HepG2 (cell line): ENCODE results near the gene AFDN. TPM values are rescaled to one million over a fixed set of nuclear protein-coding genes. Genes with fewer than 3 reads are reported as not detected.
A peak's percentile ranks its signal among the peaks of the same experiment; 100 is the strongest.

Source experiments
- ATAC-seq: fragments of 200-7000 bp; cut with Tn5 transposase; 3 replicates; pipeline ENCODE4 v1.9.1; 2020; ENCODE audit warnings: mild to moderate bottlenecking, moderate library complexity
- BruUV-seq: library from RNA; stranded (reverse); fragments of 400-500 nt; replicated peaks from 2 replicates; lab custom pipeline; 2021; lab: Mats Ljungman, UMichigan
- CTCF ChIA-PET: fragments of 300-600 bp; formaldehyde crosslinking; extraction: SDS; loops from one replicate; lab custom pipeline; 2021; ENCODE audit warnings: low total read pairs, inconsistent platforms, low intra/inter-chr PET ratio; lab: Yijun Ruan, JAX
- POLR2A ChIA-PET: fragments of 350-600 bp; sonication (Branson Sonifier 250); formaldehyde crosslinking; loops from one replicate; lab custom pipeline; 2020; ENCODE audit warnings: antibody characterized with exemption, inconsistent platforms; lab: Yijun Ruan, JAX
- DNase-seq: peaks from one replicate; pipeline ENCODE4 v3.0.0-alpha.2; 2015; ENCODE audit warnings: low spot score
- FAIRE-seq: peaks from 3 replicates; lab custom pipeline; 2011; peaks lifted over from hg19 to GRCh38; lab: Jason Lieb, UNC
- H2AFZ ChIP-seq: one replicate; pipeline ENCODE4 v1.6.1; 2011; ENCODE audit warnings: low read length, inconsistent platforms
- H3K27ac ChIP-seq: fragments of 300-600 bp; 3 replicates; pipeline ENCODE4 v1.8.0; 2011; ENCODE audit warnings: mixed run types, mild to moderate bottlenecking, mixed read lengths, low read length, inconsistent platforms; ENCODE audit not compliant: insufficient read depth; ENCODE audit errors: extremely low read length
- H3K27me3 ChIP-seq, 2 experiments: fragments of 200-600 bp in 1 of 2; 2 replicates in 1 of 2; 3 replicates in 1 of 2; pipeline versions ENCODE4 v1.6.0 to v1.8.0; 2011; ENCODE audit warnings: low read length in 2 of 2, mild to moderate bottlenecking in 2 of 2, moderate library complexity in 2 of 2, inconsistent platforms in 1 of 2; ENCODE audit not compliant: insufficient read depth in 2 of 2, control insufficient read depth in 1 of 2
- H3K36me3 ChIP-seq, 2 experiments: fragments of 200-600 bp in 1 of 2; replicated peaks in 1 of 2; 2 replicates in 1 of 2; 3 replicates in 1 of 2; pipeline versions ENCODE4 v1.5.1 to v1.8.0; 2011; ENCODE audit warnings: low read length in 2 of 2, inconsistent platforms in 1 of 2; ENCODE audit not compliant: insufficient read depth in 2 of 2, control insufficient read depth in 1 of 2
- H3K4me1 ChIP-seq: 2 replicates; pipeline ENCODE4 v1.5.1; 2012; ENCODE audit warnings: low read length, inconsistent platforms; ENCODE audit not compliant: insufficient read depth
- H3K4me2 ChIP-seq: 2 replicates; pipeline ENCODE4 v1.6.0; 2011; ENCODE audit warnings: low read depth, low read length, inconsistent platforms
- H3K4me3 ChIP-seq, 3 experiments: fragments of 200-600 bp in 1 of 3; sonication (generic), shearing (Covaris generic) in 1 of 3; replicated peaks in 1 of 3; 2 replicates each; pipeline ENCODE4 v1.5.1; 2011 to 2016; ENCODE audit warnings: low read length in 3 of 3, inconsistent platforms in 2 of 3, low read depth in 2 of 3, mild to moderate bottlenecking in 2 of 3, control low read depth in 1 of 3, mixed read lengths in 1 of 3; ENCODE audit not compliant: insufficient read depth in 1 of 3
- H3K79me2 ChIP-seq: one replicate; pipeline ENCODE4 v1.6.1; 2011; ENCODE audit warnings: low read length, inconsistent platforms; ENCODE audit not compliant: insufficient read depth
- H3K9ac ChIP-seq: 2 replicates; pipeline ENCODE4 v1.6.0; 2011; ENCODE audit warnings: mild to moderate bottlenecking, low read depth, low read length, inconsistent platforms; ENCODE audit not compliant: insufficient read depth
- H3K9me3 ChIP-seq: 2 replicates; pipeline ENCODE4 v1.5.1; 2012; ENCODE audit warnings: mild to moderate bottlenecking, low read length
- H4K20me1 ChIP-seq: 2 replicates; pipeline ENCODE4 v1.6.0; 2011; ENCODE audit warnings: inconsistent platforms, mild to moderate bottlenecking, low read length, moderate library complexity; ENCODE audit not compliant: insufficient read depth
- ARID2 ChIP-seq: sonication (generic); formaldehyde crosslinking; IDR thresholded peaks from 2 replicates; pipeline ENCODE4 v1.8.1; 2022; ENCODE audit warnings: mild to moderate bottlenecking, missing genetic modification reagents, borderline replicate concordance
- ARID4A ChIP-seq: sonication (generic); formaldehyde crosslinking; IDR thresholded peaks from 2 replicates; pipeline ENCODE4 v1.5.0; 2020; ENCODE audit warnings: mild to moderate bottlenecking, missing genetic modification reagents, borderline replicate concordance
- CREB1 ChIP-seq, 2 experiments: fragments of 450-650 bp in 1 of 2; IDR thresholded peaks; 2 replicates each; pipeline ENCODE4 v1.6.1; 2016 to 2017; ENCODE audit warnings: control low read depth in 1 of 2, mild to moderate bottlenecking in 1 of 2, missing compliant biosample characterization in 1 of 2, missing genetic modification characterization in 1 of 2
- HOMEZ ChIP-seq: IDR thresholded peaks from 2 replicates; pipeline ENCODE4 v1.6.1; 2016; ENCODE audit warnings: low read depth
- IKZF4 ChIP-seq: sonication (generic); formaldehyde crosslinking; IDR thresholded peaks from 2 replicates; pipeline ENCODE4 v1.5.1; 2020; ENCODE audit warnings: borderline replicate concordance, mild to moderate bottlenecking, low read depth, missing genetic modification reagents; ENCODE audit errors: not compliant biosample characterization
- ZNF230 ChIP-seq: sonication (generic); formaldehyde crosslinking; IDR thresholded peaks from 2 replicates; pipeline ENCODE4 v1.4.0; 2020; ENCODE audit warnings: mild to moderate bottlenecking, missing genetic modification reagents
- ZNF280B ChIP-seq: sonication (generic); formaldehyde crosslinking; IDR thresholded peaks from 2 replicates; pipeline ENCODE4 v1.5.0; 2020; ENCODE audit warnings: missing genetic modification reagents, mild to moderate bottlenecking, borderline replicate concordance
- ZNF335 ChIP-seq: sonication (generic); formaldehyde crosslinking; IDR thresholded peaks from 2 replicates; pipeline ENCODE4 v1.4.0; 2020; ENCODE audit warnings: missing genetic modification reagents
- ZNF343 ChIP-seq: sonication (generic); formaldehyde crosslinking; IDR thresholded peaks from 2 replicates; pipeline ENCODE4 v1.4.0; 2020; ENCODE audit warnings: mild to moderate bottlenecking, missing genetic modification reagents
- ZNF350 ChIP-seq: sonication (generic); formaldehyde crosslinking; IDR thresholded peaks from 2 replicates; pipeline ENCODE4 v1.4.0; 2020; ENCODE audit warnings: mild to moderate bottlenecking, low read depth, missing genetic modification reagents, borderline replicate concordance
- ZNF530 ChIP-seq: sonication (generic); formaldehyde crosslinking; IDR thresholded peaks from 2 replicates; pipeline ENCODE4 v1.5.0; 2020; ENCODE audit warnings: low read depth, mild to moderate bottlenecking, missing genetic modification reagents
- ZNF704 ChIP-seq: sonication (generic); formaldehyde crosslinking; IDR thresholded peaks from 2 replicates; pipeline ENCODE4 v1.8.1; 2023; ENCODE audit warnings: mild to moderate bottlenecking, inconsistent platforms, moderate library complexity, missing genetic modification reagents, borderline replicate concordance
- WGBS: methylation state at CpG from one replicate; pipeline ENCODE4 v1.1.6; 2017; ENCODE audit warnings: low lambda C conversion rate; 5-methylcytosine and 5-hydroxymethylcytosine counted together
- in situ Hi-C: cut with HindIII; loops from 2 replicates; pipeline ENCODE4 v1.10.0; 2017; ENCODE audit warnings: low pct_unique_long_range_greater_than_20kb; ENCODE audit not compliant: extremely low pct_ligation_motif_present
- intact Hi-C: fragments of 100-400 bp; cut with micrococcal nuclease; formaldehyde crosslinking; loops from one replicate; pipeline ENCODE4 v1.10.0; 2022; ENCODE audit not compliant: unreplicated experiment
- polyA plus RNA-seq, 8 experiments: library from polyadenylated mRNA; depleted of rRNA in 3 of 8; stranded (reverse) in 7 of 8; unstranded in 1 of 8; fragments of >200 nt; fragmentation: Illumina TruSeq in 4 of 8; extraction: Trizol in 4 of 8; gene quantifications; 2 replicates each; pipeline versions ENCODE4 v1.2.1 to v1.2.3, GENCODE V29; 2011 to 2016; ENCODE audit warnings: low read depth in 4 of 8, missing spikeins in 1 of 8, mixed read lengths in 1 of 8; ENCODE audit not compliant: insufficient read depth in 1 of 8
- total RNA-seq, 5 experiments: library from RNA; depleted of rRNA; stranded (reverse); fragments of >200 nt; fragmentation: Illumina TruSeq; extraction: Trizol; gene quantifications; 2 replicates each; pipeline ENCODE4 v1.2.3, GENCODE V29; 2016; ENCODE audit warnings: low read depth in 1 of 5

The AFDN gene
- total and polyA plus RNA-seq, 2 of the 13 experiments (the other 11 are each of a cell fraction or from before 2014, with no cell fraction given) = 136 to 151 TPM

- in situ Hi-C loops (no loop called here), intact Hi-C loops (loop anchor here (2.0 to 5.0 kb wide), 5 partner anchors 63 to 323 kb away; no protein-coding TSS in a partner anchor)
- H3K27me3 ChIP-seq = no peaks in the 10 kb centered on the region; a peak in 1 of 5 replicates
- peaks cover 0 to 10% of the 10 kb centered on the region in 2 experiments; a peak in 2 of 5 replicates for H3K36me3 ChIP-seq
- ATAC-seq (peak; percentile 84), DNase-seq (peak; percentile 52), FAIRE-seq (no peak)
- ChIA-PET POLR2A (interaction anchor here (0.9 to 1.0 kb wide), 2 partner anchors 64 to 142 kb away, joined by 3 read pairs; no protein-coding TSS in a partner anchor), CTCF (interaction anchor here (1.1 kb wide), 1 partner anchor 73 kb away, joined by 3 read pairs; no protein-coding TSS in a partner anchor)
- H3K9me3 ChIP-seq = no peaks in the 10 kb centered on the region
- peaks cover 28% of the 10 kb centered on the region for H4K20me1 ChIP-seq
- H2AFZ ChIP-seq = no peak overlapping the region
- 25% methylated on average over 42 of the region's 70 CpGs for WGBS
- peaks cover 35% of the 10 kb centered on the region for H3K79me2 ChIP-seq
- H3K27ac ChIP-seq = peak overlapping the region; percentile 63
- H3K9ac ChIP-seq = peak overlapping the region; percentile 83
- peak overlapping the region; percentile 84 for H3K4me2 ChIP-seq
- peak overlapping the region; percentile 79 to 100 (median 93) for H3K4me3 ChIP-seq
- no TSS peak for BruUV-seq
- peaks cover 33% of the 10 kb centered on the region for H3K4me1 ChIP-seq
- TF ChIP-seq CREB1 (IDR thresholded peaks at IDR 0.05) (no peak), CREB1 (CRISPR knock-in tag; IDR thresholded peaks at IDR 0.05) (no peak), ZNF350 (CRISPR knock-in tag) (no peak; the same call in 1 of the 2 replicates), ARID4A (peak; percentile 61; the same call in 1 of the 2 replicates), ZNF230 (no peak), ZNF704 (CRISPR knock-in tag) (no peak), ZNF530 (CRISPR knock-in tag) (no peak), IKZF4 (no peak), ZNF280B (peak; percentile 52; the same call in 1 of the 2 replicates), HOMEZ (CRISPR knock-in tag) (peak; percentile 46; the same call in 1 of the 2 replicates), ZNF343 (CRISPR knock-in tag) (no peak), ZNF335 (no peak), ARID2 (CRISPR knock-in tag) (peak; percentile 43; the same call in 1 of the 2 replicates)
Observed at GRCh38 chr6:167825332-167826229, 1.1 kb upstream of the AFDN start.
